Epithelial cell of proximal tubule (primary cell): Measurements from ENCODE around the gene CSTF2T. TPM values are rescaled to one million over a fixed set of nuclear protein-coding genes. Genes with fewer than 3 reads are reported as not detected.

Experiments
- DNase-seq: peaks from one replicate; pipeline ENCODE4 v3.0.0-alpha.2; 2011; ENCODE audit warnings: low read depth
- H3K4me3 ChIP-seq: 2 replicates; pipeline ENCODE4 v1.5.1; 2011; ENCODE audit warnings: low read depth, mild to moderate bottlenecking, low read length
- total RNA-seq: library from RNA; depleted of rRNA; stranded (reverse); fragments of >200 nt; gene quantifications from 2 replicates; pipeline ENCODE4 v1.2.3, GENCODE V29; 2015
- TF ChIP-seq, protein P1 (sequence below): conservative IDR thresholded peaks from 2 replicates; pipeline ENCODE4 v1.5.1; 2012; ENCODE audit warnings: low read depth, mild to moderate bottlenecking, low read length

Gene CSTF2T
- total RNA-seq, 1 donor from 2014 or later, result 11.9 TPM

DNA sequence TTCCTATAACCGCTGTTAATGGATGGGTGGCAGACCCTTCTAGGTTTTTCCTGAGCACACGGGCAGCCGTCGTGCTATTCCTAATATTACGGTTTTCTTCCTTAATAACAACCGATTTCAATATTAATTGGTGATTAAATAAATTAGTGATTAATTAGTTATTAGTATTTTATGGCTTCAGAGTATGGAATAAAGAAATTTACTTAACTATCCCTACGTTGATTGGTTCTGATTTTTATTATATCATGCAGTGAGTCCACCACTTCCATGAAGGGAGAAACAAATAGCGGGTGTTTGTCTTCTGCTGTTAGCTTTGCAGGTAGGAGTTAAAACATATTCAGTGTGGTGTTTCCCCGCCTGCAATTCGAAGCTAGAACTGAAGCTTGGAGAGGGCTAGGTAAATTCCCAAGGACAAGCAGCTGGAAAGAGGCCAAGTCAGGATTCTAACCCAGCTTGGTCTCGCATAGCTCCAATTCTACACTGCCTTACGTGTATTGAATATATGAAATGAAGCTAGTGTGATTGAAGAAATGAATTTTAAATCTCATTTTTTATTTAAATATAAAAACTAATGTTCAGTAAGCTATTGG lies 928 bp upstream of the CSTF2T start:
- no peak for DNase-seq
- TF ChIP-seq, protein P1, sequence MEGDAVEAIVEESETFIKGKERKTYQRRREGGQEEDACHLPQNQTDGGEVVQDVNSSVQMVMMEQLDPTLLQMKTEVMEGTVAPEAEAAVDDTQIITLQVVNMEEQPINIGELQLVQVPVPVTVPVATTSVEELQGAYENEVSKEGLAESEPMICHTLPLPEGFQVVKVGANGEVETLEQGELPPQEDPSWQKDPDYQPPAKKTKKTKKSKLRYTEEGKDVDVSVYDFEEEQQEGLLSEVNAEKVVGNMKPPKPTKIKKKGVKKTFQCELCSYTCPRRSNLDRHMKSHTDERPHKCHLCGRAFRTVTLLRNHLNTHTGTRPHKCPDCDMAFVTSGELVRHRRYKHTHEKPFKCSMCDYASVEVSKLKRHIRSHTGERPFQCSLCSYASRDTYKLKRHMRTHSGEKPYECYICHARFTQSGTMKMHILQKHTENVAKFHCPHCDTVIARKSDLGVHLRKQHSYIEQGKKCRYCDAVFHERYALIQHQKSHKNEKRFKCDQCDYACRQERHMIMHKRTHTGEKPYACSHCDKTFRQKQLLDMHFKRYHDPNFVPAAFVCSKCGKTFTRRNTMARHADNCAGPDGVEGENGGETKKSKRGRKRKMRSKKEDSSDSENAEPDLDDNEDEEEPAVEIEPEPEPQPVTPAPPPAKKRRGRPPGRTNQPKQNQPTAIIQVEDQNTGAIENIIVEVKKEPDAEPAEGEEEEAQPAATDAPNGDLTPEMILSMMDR, result no peak
- H3K4me3 ChIP-seq, result peak overlapping the region; percentile 67

DNA sequence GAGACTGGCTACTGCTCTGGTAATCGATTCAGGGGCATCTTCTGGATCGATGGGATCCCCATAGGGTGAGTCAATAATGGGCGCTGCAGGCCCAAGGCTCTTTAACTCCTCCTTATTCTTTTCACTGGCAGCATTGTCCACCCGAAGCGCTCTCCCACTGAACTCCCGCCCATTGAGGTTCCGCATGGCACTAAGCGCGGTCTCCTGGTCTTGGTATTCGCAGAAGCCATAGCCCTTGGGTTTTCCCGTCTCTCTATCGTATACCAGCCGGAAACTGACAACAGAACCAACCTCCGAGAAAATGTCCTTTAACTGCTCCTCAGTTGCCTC lies 285 bp downstream of the CSTF2T start:
- peak overlapping the region; percentile 67 for H3K4me3 ChIP-seq
- DNase-seq, result peak; percentile 37
- TF ChIP-seq, protein P1, result no peak

DNA sequence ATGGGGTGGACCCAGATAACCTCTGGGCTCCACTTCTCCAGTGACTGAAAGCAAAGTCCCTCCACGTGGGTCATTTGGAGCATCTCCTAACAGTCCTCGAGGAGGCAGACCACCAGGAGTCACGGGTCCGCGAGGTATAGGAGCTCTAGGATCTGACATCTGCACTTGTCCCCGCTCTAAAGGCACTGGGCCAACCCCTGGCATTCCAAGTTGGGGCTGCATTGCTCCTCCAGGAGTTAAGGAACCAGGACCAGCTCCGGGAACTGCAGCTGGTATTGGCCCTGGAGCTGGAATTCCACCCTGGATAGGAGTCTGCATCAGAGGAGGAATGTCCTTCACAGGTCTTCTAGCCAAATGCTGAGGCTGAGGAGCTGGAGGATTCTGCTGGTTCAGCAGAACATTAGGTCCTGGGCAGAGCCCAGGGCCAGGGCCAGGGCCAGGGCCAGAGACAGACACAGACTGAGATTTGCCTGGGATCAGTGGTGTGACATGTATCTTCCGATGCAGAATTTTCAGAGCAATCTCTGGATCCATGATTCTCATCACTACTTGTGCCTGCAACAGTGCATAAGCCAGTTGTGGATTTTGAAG lies 827 bp downstream of the CSTF2T start:
- TF ChIP-seq, protein P1, result no peak

DNA sequence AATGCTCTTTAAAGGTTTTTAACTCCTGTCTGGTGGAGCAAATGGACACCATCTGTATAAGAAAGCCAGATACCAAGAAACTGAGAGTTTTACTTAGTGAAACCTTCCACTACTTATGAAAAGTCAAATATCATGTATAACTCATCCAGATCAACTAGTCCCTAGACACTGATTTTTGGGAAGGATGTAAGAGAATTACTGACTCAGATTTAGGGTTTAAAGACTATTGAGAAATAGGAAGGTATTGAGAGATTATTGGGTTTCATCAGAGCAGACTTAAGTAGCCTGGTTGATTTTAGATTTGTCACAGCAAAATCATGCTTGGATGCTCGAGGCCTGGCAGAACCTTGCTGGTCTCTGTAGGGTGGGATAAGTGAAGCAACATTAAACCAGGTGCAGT lies 3.1 kb downstream of the CSTF2T start:
- TF ChIP-seq, protein P1, result no peak
- no peak overlapping the region for H3K4me3 ChIP-seq
- DNase-seq, result no peak

More for the DNA sequence above, 827 bp downstream of the CSTF2T start:
- H3K4me3 ChIP-seq, result peak overlapping the region; percentile 67
- no peak for DNase-seq

DNA sequence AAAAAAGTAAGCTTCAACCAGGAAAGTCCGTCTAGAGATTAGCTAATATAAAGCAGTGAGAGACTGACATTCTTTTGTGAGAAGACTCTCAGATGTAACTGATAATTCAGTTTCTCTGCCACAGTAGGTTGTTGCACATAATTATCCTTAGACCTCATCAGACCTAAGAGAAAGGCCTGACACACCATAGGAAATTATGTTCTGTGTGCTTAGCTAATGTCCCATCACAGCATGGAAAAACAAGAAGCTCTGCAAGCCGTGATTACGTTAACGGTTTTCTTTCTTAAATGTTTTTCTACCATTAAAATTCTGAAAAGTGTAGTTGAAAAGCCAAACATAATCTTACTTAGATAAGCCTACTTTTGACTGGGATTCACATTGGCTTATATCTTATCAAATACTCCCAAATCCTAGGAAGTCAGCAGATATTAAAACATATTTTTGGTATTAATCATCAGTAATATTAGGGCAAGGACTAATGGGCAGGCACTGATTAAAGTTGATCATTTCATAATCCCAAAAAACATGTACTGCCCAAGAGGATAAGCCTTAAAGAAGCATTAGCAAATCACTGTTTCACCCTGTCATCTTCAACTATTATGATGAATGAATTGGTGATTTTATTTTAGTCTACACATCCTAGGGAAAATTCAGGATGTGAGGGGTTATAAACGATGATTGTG lies 5.2 kb downstream of the CSTF2T start:
- TF ChIP-seq, protein P1, result no peak
- no peak overlapping the region for H3K4me3 ChIP-seq

DNA sequence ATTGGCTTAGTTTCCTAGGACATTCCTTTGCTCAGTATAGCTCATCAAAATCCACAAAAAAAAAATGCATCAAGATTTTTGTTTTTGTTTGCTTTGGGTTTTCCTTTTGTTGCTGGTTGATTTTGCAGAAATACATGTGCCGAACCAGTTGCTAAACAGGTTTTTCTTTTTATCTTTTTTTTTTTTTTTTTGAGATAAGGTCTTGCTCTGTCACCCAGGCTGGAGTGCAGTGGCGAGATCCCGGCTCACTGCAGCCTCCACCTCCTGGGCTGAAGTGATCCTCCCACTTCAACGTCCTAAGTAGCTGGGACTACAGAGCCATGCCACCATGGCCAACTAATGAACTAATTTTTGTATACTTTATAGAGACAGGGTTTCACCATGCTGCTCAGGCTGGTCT lies 8.3 kb downstream of the CSTF2T start:
- TF ChIP-seq, protein P1, result no peak
- H3K4me3 ChIP-seq, result no peak overlapping the region
- DNase-seq, result no peak

More for the DNA sequence above, 5.2 kb downstream of the CSTF2T start:
- no peak for DNase-seq
